K562 (cell line): ENCODE data around the gene VWA7. TPM values are rescaled to one million over a fixed set of nuclear protein-coding genes. Genes with fewer than 3 reads are reported as not detected.

Experiments
- BRF1 ChIP-seq: IDR thresholded peaks from 3 replicates; pipeline ENCODE4 v1.6.1; 2011; ENCODE audit warnings: borderline replicate concordance, mild to moderate bottlenecking; ENCODE audit not compliant: insufficient read length; ENCODE audit errors: extremely low read depth
- CBX8 ChIP-seq: fragments of 200-600 bp; sonication (generic); IDR thresholded peaks from 2 replicates; pipeline ENCODE4 v1.6.1; 2012; ENCODE audit warnings: borderline replicate concordance, mixed run types, low read depth, mild to moderate bottlenecking, moderate library complexity, mixed read lengths, low read length, control low read depth, inconsistent platforms; ENCODE audit not compliant: poor library complexity, severe bottlenecking; ENCODE audit errors: extremely low read depth
- ETS1 ChIP-seq: conservative IDR thresholded peaks from 2 replicates; pipeline ENCODE4 v1.6.1; 2011; ENCODE audit warnings: low read depth, mild to moderate bottlenecking, low read length; ENCODE audit not compliant: control insufficient read depth
- GMEB1 ChIP-seq: fragments of 250-450 bp; sonication (Bioruptor Pico); IDR thresholded peaks from 2 replicates; pipeline ENCODE4 v1.4.0; 2020; ENCODE audit warnings: mild to moderate bottlenecking
- PRDM10 ChIP-seq: fragments of 450-650 bp; IDR thresholded peaks from 2 replicates; pipeline ENCODE4 v1.6.1; 2018; ENCODE audit not compliant: partially characterized antibody
- SIX5 ChIP-seq, 2 experiments: IDR thresholded peaks; 2 replicates each; pipeline ENCODE4 v1.6.1; 2011; ENCODE audit warnings: low read length in 2 of 2, borderline replicate concordance in 1 of 2, low read depth in 1 of 2, mild to moderate bottlenecking in 1 of 2, moderate library complexity in 1 of 2; ENCODE audit not compliant: insufficient read depth in 1 of 2
- STAT5A ChIP-seq: IDR thresholded peaks from 2 replicates; pipeline ENCODE4 v1.6.1; 2012; ENCODE audit warnings: low read length, inconsistent platforms, borderline replicate concordance
- ZNF407 ChIP-seq: fragments of 450-650 bp; IDR thresholded peaks from 2 replicates; pipeline ENCODE4 v1.6.1; 2016; ENCODE audit warnings: low read depth
- polyA plus RNA-seq, 8 experiments: library from polyadenylated mRNA; depleted of rRNA in 4 of 8; stranded (reverse) in 5 of 8; unstranded in 3 of 8; fragments of >200 nt; fragmentation: Nextera tagmentation in 2 of 8; fragmentation: Illumina TruSeq in 1 of 8; extraction: Ambion mirVana in 2 of 8; extraction: Trizol in 1 of 8; gene quantifications; 2 replicates each; pipeline versions ENCODE4 v1.2.1 to v1.2.3, GENCODE V29; 2011 to 2014; ENCODE audit warnings: inconsistent platforms in 1 of 8, missing spikeins in 1 of 8
- total RNA-seq, 7 experiments: library from RNA; depleted of rRNA in 6 of 7; stranded (reverse); fragments of >200 nt in 6 of 7; fragmentation: Illumina TruSeq in 2 of 7; extraction: Trizol in 2 of 7; gene quantifications; 2 replicates each; pipeline versions ENCODE4 v1.2.1 to v1.2.3, GENCODE V29; 2011 to 2021; ENCODE audit warnings: low replicate concordance in 1 of 7

The VWA7 gene
- total and polyA plus RNA-seq, 9 of the 15 experiments (the other 6 are each of a cell fraction or from before 2014, with no cell fraction given) = 0.18 to 2.9 (median 0.95) TPM

- TF ChIP-seq CBX8 (no peak), PRDM10 (no peak), BRF1 (no peak), ETS1 (no peak), ZNF407 (no peak), STAT5A (peak; percentile 29; the same call in 1 of the 2 replicates), SIX5 (IDR thresholded peaks at IDR 0.05; ENCODE audit: borderline replicate concordance in 1 of 2, insufficient read depth in 1 of 2, low read depth in 1 of 2, low read length in 2 of 2) (no peak), GMEB1 (CRISPR knock-in tag) (0 out of 2 replicates have a peak, but pooled peaks have one; percentile 12)
Observed at GRCh38 chr6:31737991-31738979, 38.8 kb downstream of the VWA7 start (continued).
